ENCODE results near the gene ACSL6.

Gene ACSL6

DNA sequence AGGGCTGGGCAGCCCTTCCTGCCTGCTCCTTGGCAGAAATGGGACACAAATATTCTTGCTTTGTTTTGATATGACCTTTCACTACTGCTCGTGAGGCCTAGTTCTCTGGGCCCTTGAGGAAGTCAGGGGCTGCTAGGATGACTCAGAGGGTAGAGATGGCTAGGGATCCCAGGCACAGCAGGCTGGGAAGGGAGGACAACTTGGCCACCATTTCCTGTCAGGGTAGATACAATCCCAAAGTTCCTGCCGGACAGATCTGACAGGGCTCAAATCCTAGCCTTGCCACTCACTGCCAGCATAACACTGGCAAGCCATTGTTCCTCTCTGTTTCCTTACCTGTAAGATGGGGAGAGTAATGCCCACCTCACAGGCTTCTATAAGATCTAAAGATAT is 34.2 kb downstream of the ACSL6 start:
- no peak for DNase-seq

DNA sequence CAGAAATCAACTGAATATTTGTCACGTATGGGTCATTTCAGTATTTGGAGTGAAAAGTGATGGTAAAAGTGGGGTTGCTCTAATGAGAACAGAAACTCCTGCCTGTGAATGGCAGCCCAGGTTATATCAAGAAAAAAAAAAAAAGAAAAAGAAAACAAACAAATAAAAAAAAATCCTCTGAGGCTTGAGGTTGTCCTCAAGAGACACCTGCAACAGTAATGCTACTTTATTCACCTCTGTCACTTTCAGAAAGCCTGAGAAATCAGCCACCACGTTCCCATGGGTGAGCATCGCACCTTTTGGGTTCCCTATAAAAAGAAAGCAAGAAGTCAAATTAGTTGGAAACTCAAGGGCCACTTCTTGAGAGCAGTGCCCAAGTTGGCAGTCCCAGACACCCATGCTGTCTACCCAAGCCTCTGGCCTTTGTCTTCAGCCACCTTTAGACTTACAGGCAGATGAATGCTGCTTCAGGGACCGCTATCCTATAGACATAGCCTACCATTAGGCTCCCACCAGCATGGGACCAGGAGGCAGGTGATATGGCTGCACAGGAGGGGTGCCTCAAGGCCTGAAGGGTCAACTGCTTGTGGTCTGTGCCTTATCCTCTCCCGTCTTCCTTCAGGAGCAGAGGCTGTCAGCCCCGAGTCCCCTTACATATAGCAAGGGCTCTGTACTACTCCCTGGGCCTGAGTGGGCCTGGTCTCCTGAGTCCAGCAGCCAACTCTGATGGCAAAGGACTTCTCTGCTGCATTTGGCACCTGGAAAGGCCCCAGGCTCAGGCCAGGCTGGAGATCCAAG is 34.8 kb downstream of the ACSL6 start:
- DNase-seq, result no peak

DNA sequence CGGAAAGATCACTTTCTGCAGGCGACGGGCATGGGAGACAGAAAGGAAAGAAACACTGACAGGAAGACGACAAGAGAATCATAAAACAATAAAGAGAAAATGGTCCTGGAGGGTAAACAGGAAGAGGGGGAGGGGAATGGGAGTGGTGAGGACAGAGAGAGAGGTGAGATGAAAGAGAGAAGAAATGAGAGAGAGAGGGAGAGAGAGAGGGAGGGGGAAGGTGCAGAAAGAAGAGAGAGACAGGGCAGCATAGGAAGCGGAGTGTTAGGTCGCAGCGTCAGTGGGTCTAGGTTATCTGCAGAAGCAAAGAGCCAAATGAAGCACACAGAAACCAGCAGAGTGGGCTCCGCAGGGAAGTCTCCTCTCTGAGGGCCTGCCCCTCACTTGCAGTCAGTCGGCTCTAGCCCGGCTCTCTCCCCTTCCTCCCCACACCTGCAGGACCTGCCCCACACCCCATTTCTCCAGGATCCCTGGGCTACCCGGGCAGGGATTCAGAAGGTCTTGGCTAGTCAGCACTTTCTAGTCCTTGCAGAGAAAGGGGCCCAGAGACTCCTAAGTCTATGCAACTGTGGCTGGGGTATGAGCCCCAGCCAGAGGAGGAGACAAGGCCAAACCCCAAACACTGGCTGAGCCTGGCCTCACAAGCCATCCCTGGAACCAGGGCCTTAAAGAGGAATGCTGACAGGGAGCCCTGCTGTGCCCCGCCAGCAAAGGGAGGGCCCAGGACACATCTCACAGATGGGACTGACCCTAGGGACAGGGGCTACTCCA is 36.3 kb downstream of the ACSL6 start:
- DNase-seq, result peak; percentile 13

DNA sequence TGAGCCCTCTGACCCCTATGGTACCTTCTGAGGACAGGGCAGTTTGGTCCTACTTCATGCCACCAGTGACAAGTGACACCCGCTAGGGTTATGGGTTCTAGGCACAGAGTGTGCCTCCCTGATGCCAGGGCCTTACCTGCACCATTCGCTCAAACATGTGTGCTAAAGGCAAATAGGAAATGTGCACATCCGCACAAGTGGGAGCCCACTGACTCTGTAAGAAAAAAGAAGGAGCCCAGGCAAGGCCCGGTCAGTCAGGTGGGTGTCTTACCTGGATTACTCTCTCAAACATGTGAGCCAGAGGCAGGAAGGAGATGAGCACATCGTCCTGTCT is 36.9 kb downstream of the ACSL6 start:
- DNase-seq, result no peak

DNA sequence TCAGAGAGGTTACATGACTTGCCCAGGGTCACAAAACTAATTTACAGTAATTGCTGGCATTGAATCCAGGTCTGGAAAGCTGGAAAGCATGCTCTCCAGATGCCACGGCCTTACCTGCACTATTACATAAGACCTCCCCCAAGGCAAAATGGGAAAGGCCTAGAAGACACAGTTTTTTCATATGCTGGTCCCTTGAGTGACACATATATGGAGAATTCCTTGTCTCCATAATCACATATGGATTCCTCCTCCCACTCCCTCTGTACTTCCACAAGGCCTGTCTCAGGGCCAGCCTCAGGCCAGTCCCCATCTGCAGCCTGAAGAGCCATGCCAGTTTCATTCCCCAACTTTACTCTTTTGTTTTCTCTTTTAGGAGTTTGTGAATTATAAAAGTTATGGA is 37.4 kb downstream of the ACSL6 start:
- DNase-seq, result no peak

DNA sequence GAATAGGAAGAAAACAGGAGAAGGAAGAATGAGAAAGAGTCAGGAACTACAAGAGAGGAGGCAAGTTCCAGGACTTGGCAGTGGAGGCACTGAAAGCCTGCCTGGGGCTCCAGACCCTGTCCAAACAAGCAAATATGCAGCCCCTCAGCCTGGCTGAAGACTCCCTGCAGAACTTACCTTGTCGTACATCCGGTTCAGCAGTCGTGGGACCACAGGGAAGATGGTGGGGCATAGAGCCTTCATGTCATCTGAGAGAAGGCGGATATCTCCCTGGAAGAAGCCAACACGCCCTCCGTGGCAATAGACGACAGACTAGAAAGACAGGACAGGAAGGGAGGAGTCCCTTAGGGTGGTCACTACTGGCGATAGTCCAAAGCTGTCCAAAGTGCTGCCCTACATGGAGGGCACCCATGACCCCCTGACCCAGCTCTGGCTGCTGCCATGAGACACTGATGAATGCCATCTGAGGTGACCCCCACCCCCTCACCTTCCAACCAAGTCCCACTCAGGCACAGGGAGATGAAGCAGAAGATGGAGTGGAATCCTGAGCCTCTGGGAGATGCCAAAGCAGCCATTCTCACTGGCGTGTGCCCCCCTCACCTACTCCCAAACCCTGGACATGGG is 38.3 kb downstream of the ACSL6 start:
- DNase-seq, result no peak

DNA sequence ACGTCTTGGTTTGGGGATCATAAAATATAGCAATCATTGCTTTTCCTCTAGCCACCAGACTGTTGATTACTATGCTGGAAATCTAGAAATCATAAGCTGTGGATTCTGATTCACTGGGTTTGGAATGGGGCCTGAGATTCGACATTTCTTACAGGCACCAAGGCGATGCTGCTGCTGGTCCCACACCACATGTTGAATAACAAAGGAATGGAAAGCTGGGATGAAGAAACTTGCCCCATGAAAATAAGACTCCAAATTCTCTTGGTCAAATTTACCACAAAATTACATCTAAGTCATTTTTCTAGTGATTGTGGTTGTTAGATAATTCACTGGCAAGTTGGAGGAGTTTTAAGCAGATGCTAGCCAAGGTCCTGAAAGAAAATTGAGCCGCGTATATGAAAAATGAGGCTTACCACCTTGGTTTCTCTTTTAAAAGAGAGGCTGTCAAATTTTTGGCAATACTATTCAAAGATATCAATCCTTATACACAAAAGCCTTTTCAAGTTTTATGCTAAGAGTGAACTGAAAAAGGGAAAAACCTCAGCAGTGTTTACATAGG is 43.0 kb downstream of the ACSL6 start:
- DNase-seq, result no peak

DNA sequence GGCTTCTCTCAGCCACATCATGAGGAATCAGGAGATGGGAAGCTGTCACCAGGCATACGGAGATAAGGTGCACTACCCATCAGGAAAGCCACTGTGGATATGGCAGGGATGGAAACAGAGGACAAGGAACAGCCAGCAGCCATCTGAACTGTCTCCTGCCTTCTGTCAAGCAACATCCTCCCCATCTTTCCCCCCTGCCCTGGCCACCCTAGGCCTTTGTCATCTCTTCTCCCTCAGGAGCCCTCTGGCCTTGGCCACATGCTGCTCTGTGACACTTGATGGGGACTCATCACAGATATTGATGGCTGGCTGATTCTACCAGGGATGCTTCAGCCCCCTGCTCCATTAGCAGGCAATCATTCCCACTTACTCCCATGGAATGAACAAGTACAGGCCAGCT is 44.9 kb downstream of the ACSL6 start:
- DNase-seq, result no peak

DNA sequence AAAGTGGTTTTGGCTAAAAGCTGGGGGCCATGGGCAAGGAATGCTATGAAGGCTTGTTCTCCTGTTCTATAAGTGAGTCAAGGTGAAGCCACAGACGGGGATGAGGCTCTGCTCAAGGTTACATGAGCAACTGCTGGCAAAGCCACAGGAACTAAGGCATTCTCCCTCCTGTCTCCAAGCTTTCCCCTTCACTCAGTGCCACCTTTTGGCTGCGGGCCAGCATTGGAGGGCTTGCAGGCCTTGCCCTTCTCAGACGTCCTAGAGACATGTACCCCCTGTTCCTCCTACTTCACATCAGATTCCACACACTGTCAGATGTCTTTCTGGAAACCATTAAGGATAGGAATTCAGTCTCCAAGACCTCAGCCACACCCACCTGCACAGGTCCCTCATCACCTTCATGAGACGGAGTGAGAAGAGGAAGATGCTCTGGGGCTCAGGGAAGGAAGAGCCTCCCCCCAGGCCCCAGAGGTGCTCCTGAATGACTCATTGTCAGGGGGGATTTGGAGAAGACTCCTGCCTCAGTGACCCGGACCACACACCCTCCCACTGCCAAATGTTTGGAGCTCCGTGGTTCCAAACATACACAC is 45.5 kb downstream of the ACSL6 start:
- no peak for DNase-seq

DNA sequence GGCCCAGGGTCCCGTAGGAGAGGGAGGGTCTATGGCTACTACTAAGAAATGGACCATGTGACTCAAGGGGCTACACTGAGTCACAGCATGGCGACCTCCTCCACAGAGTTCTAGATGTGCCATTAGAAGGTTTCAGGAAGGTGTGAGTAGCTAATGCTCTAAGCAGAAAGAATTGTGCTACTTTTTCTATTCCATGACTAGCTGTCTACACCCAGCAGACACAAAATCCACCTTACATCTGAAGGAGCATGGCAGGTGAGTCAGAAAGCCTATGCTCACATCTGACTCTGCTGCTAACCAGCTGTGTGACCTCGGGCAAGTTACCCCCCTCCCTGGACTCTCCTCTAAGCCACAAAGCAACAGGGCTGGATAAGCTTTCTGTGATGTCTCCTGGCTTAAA is 51.6 kb downstream of the ACSL6 start:
- DNase-seq, result peak; percentile 15

DNA sequence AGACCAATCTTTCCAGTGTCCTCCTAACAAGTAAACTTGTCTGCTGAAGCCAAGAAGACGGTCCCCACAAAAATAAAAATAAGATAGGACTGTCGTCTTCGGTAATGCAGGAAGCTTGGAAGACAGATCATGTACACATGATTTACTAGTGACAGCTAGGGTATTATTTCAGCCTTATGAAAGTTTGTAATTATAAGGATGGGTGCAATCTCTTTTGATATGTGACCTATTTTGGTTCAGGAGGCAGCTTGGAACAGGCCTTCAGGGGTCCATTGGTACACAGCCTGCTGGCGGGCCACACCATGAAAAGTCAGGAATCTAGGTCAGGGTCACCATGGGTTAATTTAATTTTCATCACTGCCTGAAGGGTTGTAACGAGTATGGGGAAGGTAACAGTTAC is 52.3 kb downstream of the ACSL6 start:
- DNase-seq, result no peak

DNA sequence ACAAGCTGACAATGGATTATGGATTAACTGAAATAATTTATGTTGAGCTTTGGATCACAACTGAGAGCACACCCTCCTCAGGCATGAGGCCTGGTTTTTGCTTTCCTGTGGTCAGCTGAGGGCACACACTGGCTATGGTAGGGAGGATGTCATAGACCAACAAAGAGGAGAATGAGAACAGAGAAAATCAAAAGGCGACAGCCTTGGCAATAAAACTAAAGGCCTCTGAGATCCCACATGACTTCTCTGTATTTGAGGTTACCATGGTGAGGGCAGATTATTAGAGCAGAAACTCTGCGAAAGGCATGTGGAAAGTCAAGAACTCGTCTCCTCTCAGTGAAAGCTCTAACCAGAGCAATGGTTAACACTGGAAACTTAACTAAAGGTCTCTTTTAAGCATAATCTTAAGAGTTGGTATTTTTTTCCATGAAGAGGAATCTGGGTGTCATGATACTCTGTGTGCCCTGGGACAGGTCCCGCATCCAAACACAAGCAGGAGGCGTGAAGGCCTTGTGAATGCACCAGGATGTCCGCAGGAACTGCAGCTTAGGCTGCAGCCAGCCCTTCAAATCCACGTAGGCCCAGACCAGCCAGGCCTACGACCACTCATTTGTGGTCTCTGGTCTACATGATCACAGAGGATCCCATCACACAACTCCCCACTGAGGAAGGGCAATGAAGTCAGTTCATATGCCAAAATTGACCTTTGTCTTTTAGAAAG is 53.6 kb downstream of the ACSL6 start:
- DNase-seq, result no peak

DNA sequence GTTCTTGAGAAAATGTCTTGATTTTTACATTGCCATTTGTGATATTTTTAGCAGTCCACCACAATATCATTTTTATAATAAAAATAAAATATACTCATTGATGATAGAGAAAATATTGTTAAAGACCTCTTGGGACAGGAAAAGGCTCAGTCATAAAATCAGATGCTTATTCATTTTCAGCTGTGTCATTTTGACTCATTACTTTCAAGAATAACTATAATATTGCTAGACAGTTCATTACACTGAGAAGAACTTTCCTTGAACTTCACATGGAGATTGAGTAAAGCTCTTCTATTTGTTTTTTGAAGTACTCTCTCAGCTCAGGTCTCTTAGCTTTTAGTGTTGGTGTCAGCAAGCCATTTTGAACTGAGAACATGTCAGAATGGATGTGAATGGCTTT is 57.5 kb downstream of the ACSL6 start:
- DNase-seq, result no peak

DNA sequence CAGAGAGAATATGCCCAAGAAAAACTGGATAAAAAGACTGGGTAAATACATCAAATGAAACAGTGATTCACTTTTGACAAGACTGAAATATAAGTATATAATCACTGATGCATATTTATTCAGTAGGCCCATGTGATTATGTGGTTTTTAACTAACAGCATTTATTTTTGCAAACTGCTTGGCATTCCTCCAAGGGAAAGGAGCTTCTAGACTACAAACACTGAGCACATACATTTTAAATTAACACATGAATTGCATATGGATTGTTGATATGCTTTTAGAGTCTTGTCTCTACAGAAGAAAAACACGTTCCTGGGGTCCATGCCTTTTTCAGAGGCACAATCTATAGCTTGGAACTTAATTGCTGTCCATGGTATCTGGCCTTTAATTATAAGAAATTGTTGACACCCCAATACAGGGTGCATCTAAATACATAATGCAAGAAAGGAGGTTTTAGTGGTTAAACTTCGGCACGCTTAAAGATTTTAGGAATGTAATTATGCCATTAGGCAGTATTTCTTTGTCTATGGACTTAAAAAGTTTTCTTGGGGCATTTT is 59.1 kb downstream of the ACSL6 start:
- DNase-seq, result no peak

DNA sequence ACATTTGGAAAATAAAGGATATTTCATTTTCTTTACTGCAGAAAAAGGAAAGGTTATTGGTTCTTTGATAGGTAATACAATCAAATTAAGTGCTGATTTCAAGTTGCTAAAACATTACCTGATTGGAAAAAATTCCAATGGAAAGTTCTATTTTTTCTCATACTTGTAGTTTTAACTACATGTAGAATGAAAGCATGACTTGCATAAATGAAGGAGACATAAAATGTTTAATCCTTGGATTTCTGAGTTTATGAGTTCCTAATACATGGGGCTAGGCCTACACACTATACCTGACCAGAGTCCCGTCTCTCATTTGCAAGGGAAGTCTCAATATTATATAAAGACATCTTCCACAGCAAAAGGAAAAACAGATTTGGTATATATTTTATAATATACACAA is 60.8 kb downstream of the ACSL6 start:
- no peak for DNase-seq

DNA sequence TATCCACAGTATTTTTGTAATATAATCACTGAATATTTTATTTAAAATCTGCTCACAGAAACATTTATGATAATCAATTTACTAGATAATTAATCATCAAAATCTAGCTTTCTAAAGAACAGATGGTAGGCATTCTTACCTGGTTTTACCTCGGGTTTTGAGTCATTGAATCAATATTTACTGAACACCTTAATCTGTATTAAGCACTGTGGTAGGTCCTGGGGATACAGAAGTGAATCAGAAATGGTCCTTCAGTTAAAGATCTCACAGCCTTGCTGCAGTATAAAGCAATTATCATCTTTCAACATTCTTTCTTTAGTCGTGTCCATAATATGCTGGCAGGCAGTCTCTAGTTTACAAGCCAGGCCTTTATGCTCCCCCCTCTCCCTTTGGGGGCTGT is 64.0 kb downstream of the ACSL6 start:
- DNase-seq, result no peak

DNA sequence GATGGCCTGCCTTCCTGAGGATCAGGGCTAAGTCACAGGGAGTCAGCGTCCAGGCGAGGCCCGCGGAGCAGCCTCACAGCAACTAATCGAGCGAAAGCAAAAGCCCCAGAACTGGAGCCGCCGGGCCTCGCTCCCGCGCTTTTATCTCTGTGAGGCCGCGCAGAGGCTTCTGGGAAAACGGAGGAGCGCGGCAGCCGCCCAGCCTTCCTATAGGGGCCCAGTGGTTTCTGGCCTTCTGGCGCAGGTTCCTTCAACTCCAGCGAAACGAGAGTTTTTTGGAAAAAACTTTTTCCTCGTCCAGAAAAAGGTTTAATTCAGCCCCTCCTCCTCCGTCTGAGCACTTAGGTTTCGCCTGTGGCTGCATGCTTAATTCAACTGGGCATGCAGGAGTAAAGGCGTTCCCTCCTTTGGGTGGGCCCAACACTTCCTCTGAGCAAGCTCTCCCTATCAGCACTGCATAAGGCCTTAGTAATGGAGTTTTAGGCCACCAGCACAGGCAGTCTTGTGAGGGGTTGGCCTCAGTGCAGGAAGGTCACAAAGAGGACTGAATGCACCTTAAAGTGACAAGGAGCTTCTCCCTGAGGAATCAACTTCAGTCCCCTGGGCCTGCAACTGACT is 65.8 kb downstream of the ACSL6 start, which contains the start of gene MEIKIN:
TSS of gene MEIKIN (minus strand) at position 113 of the 618 bp plus-strand sequence. CDS start 158 bp downstream, outside the sequence.
- DNase-seq, result no peak

DNA sequence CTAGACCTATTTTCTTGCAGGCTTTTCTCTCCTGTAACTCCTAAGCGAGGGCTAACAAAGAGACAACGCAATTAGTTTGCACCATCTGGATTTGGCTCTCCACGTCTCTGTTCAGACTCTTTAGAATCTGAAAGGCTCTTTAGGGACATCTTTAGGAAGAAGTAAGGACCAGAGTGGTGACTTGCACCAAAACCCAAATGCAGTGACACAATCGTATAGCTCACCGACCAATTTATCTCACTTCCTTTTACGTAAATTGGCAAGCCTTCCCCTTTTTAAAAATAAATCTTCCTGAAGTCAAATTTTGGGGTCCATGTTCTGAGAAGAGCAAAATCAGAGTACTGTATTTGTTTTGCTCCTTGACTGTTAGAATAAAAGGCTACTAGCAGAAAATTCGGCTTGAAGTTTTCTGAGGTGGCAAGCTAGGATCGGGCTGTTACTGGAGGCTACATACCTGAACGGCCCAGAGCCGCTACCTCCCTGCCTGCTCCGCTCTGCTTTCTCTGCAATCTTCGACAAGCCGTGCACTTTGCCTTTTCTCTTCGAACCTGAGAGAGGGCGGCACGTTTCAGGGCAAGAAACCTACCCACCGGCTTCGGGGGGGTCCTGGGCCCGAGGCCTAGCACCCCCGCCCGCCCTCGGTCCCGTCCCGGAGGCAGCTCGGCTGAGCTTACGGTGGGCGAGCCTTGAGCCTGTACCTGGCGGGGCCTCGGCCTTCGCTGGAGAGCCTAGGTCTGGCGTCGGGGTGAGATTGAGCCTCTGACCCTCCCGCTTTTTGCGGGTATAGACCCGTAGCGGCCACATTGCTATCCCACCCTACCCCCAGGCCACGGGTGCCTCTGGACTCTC is 66.5 kb downstream of the ACSL6 start:
- DNase-seq, result no peak

DNA sequence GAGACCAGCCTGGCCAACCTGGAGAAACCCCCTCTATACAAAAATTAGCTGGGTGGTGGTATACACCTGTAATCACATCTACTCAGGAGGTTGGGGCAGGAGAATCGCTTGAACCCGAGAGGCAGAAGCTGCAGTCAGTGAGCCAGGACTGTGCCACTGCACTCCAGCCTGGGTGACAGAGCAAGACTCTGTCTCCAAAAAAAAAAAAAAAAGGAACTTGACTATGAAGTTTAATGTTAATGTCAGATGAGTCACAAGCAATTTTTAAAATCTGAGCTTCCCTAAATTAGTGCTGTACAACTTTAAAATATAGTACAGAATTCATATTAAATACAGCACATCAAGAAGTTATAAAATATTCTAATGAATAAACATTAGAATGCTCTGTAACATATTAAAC is 67.5 kb downstream of the ACSL6 start:
- DNase-seq, result no peak

DNA sequence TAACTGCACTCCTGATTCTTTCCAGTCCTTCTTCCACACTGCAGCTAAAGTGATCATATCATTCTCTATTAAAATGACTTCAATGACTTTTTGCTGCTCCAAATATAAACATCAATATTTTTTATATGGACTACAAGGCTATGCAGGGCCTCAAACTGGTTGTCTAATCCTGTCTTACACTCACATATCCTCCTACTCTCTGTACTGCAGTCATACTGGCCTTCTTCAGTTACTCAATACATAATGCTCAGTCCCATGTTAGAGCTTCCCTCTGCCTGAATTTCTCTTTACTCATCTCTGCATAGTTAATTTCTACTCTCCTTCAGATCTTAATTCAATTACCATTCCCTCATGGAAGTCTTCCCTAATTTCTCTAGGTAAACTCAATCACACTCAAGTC is 69.4 kb downstream of the ACSL6 start:
- DNase-seq, result no peak
